GF-D8 (cell line): ENCODE results near the gene HOXA2.

Experiments
- DNase-seq: peaks from one replicate; lab custom pipeline; 2025; lab: John Stamatoyannopoulos, UW

HOXA2 gene

GRCh38 chr7:27141137-27141922 lies 38.8 kb upstream of the HOXA2 start:
- no peak for DNase-seq

GRCh38 chr7:27140126-27140857 lies 37.8 kb upstream of the HOXA2 start:
- no peak for DNase-seq

- DNase-seq: no peak
Observed at GRCh38 chr7:27139334-27140125, 37.0 kb upstream of the HOXA2 start.

GRCh38 chr7:27138985-27139333 lies 36.5 kb upstream of the HOXA2 start:
- no peak for DNase-seq

GRCh38 chr7:27138472-27138871 lies 36.0 kb upstream of the HOXA2 start:
- no peak for DNase-seq

GRCh38 chr7:27137640-27138315 lies 35.3 kb upstream of the HOXA2 start:
- no peak for DNase-seq

GRCh38 chr7:27134392-27134791 lies 31.9 kb upstream of the HOXA2 start:
- DNase-seq: no peak

- DNase-seq: no peak
Observed at GRCh38 chr7:27133409-27134231, 31.1 kb upstream of the HOXA2 start.

GRCh38 chr7:27132978-27133377 lies 30.5 kb upstream of the HOXA2 start:
- no peak for DNase-seq

- no peak for DNase-seq
Observed at GRCh38 chr7:27132214-27132613, 29.7 kb upstream of the HOXA2 start.

GRCh38 chr7:27131390-27131819 lies 28.9 kb upstream of the HOXA2 start:
- no peak for DNase-seq

GRCh38 chr7:27130540-27131389 lies 28.3 kb upstream of the HOXA2 start, which contains the start of gene HOXA4:
HOXA4 (minus strand) TSS chr7:27130757; CDS start chr7:27130733, 24 bp downstream.
- DNase-seq: no peak

GRCh38 chr7:27129729-27130539 lies 27.5 kb upstream of the HOXA2 start:
- DNase-seq: no peak

- DNase-seq: no peak
Observed at GRCh38 chr7:27128776-27129728, 26.6 kb upstream of the HOXA2 start.

GRCh38 chr7:27128034-27128433 lies 25.6 kb upstream of the HOXA2 start:
- DNase-seq: no peak

GRCh38 chr7:27126596-27127327 lies 24.3 kb upstream of the HOXA2 start:
- DNase-seq: no peak

- DNase-seq: no peak
Observed at GRCh38 chr7:27125986-27126394, 23.5 kb upstream of the HOXA2 start.
